ENCODE measurements around the gene PSMB7. TPM values are rescaled to one million over a fixed set of nuclear protein-coding genes. Genes with fewer than 3 reads are reported as not detected.

The PSMB7 gene
- total RNA-seq, 1 donor from 2014 or later = 114 TPM

- no peak for DNase-seq (ENCODE audit: low spot score)
Observed at GRCh38 chr9:124347206-124347967, 67.9 kb downstream of the PSMB7 start.

DNA sequence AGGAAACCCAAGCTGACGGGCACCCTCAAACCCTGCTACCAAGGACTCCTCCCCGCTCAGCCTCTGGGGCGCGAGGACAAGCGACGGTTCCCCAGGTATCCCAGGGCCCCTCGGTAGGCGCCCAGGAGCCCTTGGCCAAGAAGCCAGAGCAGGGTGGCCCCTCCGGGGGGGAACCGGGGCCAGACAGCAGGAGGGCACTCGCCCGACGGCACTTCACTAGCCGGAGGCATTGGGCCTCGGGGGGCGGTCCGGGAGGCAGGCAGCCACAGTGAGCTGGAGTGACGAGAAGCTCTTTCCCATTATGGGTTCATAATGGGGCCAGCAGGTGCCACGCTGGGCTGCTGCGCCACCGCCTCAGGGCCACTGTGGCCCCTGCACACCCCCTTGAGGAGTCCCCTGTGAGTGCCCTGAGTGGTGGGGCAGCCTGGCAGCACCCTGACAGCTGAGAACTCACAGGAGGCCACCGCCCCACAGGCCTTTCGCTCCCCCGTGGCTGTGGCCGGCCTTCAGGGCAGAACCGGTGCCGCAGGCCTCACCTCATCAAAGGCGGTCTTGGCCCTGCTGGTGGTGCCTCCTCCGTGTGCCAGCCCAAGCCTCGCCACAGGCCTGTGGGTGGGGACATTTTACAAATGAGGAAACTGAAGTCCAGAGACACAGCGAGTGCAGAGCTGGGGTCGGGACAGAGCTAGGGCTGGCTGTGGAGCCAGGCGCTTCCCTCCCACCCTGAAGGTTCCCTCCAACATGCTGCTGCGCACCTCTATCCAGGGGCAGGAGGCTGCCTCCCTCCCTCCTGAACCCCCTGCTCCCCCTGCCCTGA is 68.7 kb downstream of the PSMB7 start:
- no peak for DNase-seq (ENCODE audit: low spot score)

GRCh38 chr9:124345751-124346281 is 69.4 kb downstream of the PSMB7 start:
- DNase-seq (ENCODE audit: low spot score) = no peak

- no peak for DNase-seq (ENCODE audit: low spot score)
Observed at GRCh38 chr9:124345063-124345462, 70.2 kb downstream of the PSMB7 start.

GRCh38 chr9:124344291-124345050 is 70.8 kb downstream of the PSMB7 start:
- DNase-seq (ENCODE audit: low spot score) = no peak

- DNase-seq (ENCODE audit: low spot score) = no peak
Observed at GRCh38 chr9:124343533-124344290, 71.5 kb downstream of the PSMB7 start.

GRCh38 chr9:124342776-124343485 is 72.3 kb downstream of the PSMB7 start:
- DNase-seq (ENCODE audit: low spot score) = no peak

DNA sequence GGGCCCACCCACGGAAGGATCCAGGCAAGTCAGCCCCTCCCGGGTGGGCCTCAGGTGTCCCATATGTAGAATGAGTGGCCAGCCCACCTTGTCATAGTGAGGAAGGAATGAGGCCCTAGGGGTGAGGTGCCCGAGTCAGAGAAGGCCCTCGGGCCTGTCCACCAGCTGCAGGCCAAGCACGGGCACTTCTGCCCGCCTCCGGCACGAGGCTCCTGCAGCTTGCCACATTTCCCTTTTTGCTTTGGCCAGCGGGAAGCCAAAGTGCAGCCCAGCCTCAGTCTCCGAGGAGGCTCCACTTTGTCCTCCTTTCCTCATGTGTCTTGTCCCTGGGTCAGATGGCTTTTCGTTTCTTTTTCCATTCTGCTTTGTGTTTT is 72.9 kb downstream of the PSMB7 start:
- no peak for DNase-seq (ENCODE audit: low spot score)

DNA sequence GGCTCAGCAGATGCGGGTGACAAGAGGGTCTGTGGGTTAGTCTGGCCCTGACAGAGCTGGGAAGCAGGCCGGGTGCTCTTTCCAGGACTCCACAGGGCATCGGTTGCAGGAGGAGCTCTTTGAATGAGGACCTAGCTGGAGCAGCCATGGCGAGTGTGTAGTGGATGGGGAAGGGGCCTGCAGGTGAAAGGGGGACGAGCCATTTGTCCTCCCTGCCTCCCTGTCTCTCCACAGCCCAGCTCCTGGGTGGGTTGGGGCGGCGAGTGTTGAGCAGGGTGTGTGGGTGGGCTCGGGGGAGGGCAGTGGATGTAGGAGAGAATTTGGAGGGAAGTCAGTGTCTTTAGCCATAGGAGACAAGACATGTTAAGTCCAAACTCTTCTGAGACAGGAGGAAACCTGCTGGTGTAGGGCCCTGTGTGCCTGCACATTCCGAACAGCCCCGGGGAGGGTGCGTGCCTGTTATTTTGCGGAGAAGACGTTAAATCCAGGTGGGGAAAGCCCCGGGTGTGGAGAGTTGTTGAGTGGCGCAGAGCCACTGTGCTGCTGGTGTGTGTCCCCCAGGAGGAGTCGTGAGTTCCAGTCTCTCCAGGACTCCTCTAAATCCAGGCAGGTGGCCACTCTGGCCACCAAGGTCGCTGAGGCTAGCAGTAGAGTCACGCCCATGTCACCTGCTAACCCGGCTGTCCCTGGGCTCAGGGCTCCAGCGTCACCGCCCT is 73.6 kb downstream of the PSMB7 start:
- DNase-seq (ENCODE audit: low spot score) = no peak

GRCh38 chr9:124340219-124341069 is 74.8 kb downstream of the PSMB7 start:
- DNase-seq (ENCODE audit: low spot score) = no peak

GRCh38 chr9:124339603-124340146 is 75.6 kb downstream of the PSMB7 start:
- DNase-seq (ENCODE audit: low spot score) = no peak

- DNase-seq (ENCODE audit: low spot score) = no peak
Observed at GRCh38 chr9:124337562-124337961, 77.7 kb downstream of the PSMB7 start.

DNA sequence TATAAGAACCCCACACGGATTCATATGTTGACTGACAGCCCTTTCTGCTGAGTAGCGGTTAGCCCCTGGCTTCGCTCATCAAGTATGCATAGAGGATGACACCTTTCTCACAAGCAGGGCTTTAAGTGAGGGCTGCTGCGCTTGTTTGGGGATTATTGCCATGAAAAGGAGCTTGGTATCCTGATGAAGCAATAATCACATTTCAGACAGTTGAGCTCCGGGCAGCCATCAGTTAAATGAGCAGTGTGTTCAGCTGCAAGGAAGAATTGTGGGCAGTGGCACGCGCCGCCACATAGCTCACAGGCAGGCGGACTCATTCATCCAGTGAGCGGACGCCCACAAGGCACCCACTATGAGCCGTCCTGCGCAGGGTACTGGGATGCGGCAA is 79.9 kb downstream of the PSMB7 start:
- DNase-seq (ENCODE audit: low spot score) = no peak

- DNase-seq (ENCODE audit: low spot score) = no peak
Observed at GRCh38 chr9:124334568-124335319, 80.5 kb downstream of the PSMB7 start.

DNA sequence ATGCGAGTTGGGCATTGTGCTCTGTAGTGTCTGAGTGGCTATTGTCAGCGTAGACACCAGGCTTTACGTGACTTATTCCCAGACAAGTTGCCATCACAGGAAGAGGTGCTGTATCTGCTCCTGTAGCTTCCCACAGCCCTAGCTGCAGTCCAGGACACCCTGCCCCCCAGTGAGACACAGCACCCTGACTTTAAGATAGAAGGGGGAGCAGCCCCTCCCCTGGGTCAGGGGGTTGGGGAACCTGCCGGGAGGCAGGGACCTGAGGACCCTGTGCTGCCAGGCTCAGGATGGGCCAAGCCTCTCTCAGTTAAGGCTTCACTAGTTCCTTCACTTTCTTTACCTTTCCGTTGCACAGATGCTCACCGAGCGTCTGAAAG is 82.1 kb downstream of the PSMB7 start:
- DNase-seq (ENCODE audit: low spot score) = no peak

- DNase-seq (ENCODE audit: low spot score) = no peak
Observed at GRCh38 chr9:124332361-124333202, 82.7 kb downstream of the PSMB7 start.

- no peak for DNase-seq (ENCODE audit: low spot score)
Observed at GRCh38 chr9:124331580-124331979, 83.7 kb downstream of the PSMB7 start.

All from mesenteric fat pad (tissue), 1 donor.